ENCODE measurements around the gene OR2T10. TPM values are rescaled to one million over a fixed set of nuclear protein-coding genes. Genes with fewer than 3 reads are reported as not detected.
"Not testable (repeated sequence)": the region's sequence is repeated elsewhere in the genome, so short reads cannot be mapped to it uniquely, and the experiment has no call there.

OR2T10 gene
- not detected for total RNA-seq

GRCh38 chr1:248597589-248597988 lies at the start of gene OR2T10:
TSS of gene OR2T10 (minus strand) at chr1:248597700. CDS start at chr1:248593768, 3,932 bp downstream.
- ATAC-seq = no peak

GRCh38 chr1:248645178-248645577 lies 47.7 kb upstream of the OR2T10 start, which contains the start of gene OR2T35:
TSS of gene OR2T35 (minus strand) at chr1:248645278. CDS start at chr1:248639258, 6,020 bp downstream.
- DNase-seq (ENCODE audit: low spot score) = not testable (repeated sequence)

More at GRCh38 chr1:248597589-248597988, at the start of gene OR2T10:
- no peak for DNase-seq (ENCODE audit: low spot score)

GRCh38 chr1:248642971-248643651 lies 45.6 kb upstream of the OR2T10 start:
- not testable (repeated sequence) for DNase-seq (ENCODE audit: low spot score); ATAC-seq

More at GRCh38 chr1:248645178-248645577, 47.7 kb upstream of the OR2T10 start, which contains the start of gene OR2T35:
- not testable (repeated sequence) for ATAC-seq

DNA sequence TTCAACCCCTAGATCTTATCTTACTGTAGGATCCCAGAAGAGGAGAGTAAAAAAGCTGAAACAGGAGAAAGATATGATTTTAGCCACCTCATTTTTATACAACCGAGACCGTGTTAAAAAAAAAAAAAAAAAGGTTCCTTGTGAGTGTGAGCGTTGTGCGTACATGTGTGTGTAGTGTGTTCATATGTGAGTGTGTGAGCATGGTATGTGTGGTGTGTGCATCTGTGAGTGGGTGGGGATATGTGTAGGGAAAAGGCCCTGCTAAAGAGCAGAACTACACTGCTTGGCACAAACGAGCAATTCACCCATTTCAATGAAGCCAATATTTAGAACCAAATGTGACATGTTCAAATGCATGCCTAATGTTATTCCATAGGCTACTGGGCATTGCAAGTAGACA lies 44.1 kb upstream of the OR2T10 start:
- DNase-seq (ENCODE audit: low spot score) = not testable (repeated sequence)

DNA sequence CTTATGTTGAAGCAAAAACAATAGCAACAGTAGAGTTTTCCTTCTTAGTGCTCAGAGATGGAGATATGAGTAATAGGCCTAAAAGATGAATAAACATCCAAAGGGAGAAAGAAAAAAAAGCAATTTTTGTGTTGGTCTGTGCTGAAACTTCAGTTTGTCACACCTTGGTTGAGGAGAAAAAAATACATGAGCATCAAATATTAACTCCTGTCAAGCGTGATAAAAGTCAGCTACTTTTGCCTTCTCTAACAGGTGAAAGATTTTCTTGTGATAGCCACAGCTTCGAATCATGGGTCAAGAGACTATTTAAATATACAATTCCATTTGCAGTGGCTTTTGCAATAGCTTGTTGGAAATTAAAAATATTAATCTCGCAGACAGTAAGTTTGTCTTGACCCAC lies 43.4 kb upstream of the OR2T10 start:
- not testable (repeated sequence) for DNase-seq (ENCODE audit: low spot score); ATAC-seq

More for the DNA sequence above, 44.1 kb upstream of the OR2T10 start:
- not testable (repeated sequence) for ATAC-seq

- not testable (repeated sequence) for ATAC-seq; DNase-seq (ENCODE audit: low spot score)
Observed at GRCh38 chr1:248639652-248640051, 42.2 kb upstream of the OR2T10 start.

- not testable (repeated sequence) for ATAC-seq; DNase-seq (ENCODE audit: low spot score)
Observed at GRCh38 chr1:248636612-248637011, 39.1 kb upstream of the OR2T10 start.

GRCh38 chr1:248634991-248635390 lies 37.5 kb upstream of the OR2T10 start, which contains the start of gene OR2T11:
TSS of gene OR2T11 (minus strand) at chr1:248635091. CDS start at chr1:248627128, 7,963 bp downstream.
- ATAC-seq = peak; percentile 28
- not testable (repeated sequence) for DNase-seq (ENCODE audit: low spot score)

DNA sequence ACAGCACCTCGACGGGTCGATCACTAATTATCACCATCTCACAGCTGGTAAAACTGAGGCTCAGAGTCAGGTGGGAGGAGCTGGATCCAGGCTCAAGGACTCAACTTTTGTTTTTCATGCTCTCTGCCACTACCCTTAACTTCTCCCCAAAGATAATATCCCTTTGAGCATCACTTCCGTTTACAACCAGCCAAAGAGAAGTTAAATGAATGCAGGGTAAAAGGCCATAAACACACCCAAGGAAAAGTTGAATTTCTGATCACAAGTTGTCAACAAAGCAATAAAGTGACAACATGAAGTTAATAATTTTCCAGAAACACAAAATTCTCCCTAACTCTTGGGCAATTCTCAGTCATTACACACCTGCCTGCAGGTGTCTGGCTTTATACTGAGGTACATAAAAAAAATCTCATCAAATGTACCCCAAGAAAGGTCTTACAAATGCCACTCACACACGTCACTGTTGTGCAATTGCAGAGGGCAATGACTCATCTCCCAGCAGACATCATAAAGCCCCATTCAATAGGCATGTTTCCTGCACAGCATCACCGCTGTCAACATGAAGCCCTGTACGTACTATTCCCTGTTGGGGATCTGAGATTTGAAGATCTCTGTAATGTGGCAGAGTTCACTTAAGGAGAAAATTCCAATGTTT lies 34.0 kb upstream of the OR2T10 start:
- no peak for DNase-seq (ENCODE audit: low spot score)
- no peak for ATAC-seq

DNA sequence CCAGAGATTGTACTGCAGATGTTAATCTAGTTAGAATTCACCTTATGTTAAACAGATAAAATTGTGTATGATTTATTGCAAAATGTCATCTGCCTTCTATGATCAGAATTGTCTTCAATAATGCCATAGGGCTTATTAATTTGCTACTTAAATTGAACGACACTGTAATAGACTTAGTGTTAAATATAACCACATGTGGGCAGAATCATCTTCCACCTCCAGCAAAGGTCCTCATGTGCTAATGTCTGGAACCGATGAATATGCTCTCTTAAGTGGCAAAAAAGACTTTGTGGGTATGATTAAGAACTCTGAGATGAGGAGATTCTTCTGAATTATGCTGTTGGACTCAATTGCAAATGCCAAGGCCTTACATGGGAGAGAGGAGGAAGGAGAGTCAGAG lies 33.1 kb upstream of the OR2T10 start:
- ATAC-seq (no peak), DNase-seq (ENCODE audit: low spot score) (no peak)

DNA sequence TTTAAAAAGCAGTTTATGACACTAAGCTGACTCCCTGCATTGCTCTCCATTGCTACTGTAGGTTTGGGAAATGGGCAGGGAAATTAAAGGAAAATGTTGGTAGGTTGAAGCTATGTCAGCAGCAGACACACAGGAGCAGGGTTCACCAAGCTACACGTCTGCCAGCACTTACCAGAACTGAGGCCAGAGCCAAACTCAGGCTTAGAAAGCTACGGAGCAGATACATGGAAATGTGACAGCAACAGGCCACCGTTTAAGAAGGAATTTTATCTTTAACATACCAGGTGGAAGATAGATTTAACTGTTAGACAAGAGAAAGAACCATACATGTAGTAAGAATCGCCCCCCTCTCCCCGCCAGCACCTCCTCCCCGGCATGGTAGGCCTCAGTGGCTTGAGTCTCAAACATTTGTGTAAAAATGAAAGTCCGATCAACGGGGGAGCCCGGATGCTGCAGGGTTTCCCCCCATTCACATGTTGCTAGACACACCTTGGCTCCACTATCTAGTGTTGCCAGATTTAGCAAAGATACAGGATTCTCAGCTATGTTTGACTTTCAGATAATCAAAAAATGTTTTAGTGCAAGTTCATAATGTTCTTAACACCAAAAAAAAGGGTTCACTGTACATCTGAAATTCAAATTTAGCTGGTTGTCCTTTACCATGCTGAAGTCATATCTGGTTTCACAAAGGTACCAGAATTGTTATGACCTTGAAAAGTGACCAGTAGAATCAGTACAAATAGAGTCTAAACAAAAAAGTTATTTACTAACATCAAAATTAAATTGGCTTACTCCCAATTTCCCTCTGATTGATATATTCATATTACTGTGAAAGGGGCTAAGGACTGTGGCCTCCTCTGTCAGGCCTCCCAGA lies 30.7 kb upstream of the OR2T10 start:
- ATAC-seq = no peak

GRCh38 chr1:248625971-248626370 lies 28.5 kb upstream of the OR2T10 start:
- ATAC-seq = no peak
- no peak for DNase-seq (ENCODE audit: low spot score)

More for the DNA sequence above, 30.7 kb upstream of the OR2T10 start:
- DNase-seq (ENCODE audit: low spot score) = no peak

GRCh38 chr1:248625166-248625565 lies 27.7 kb upstream of the OR2T10 start:
- no peak for DNase-seq (ENCODE audit: low spot score)
- no peak for ATAC-seq

DNA sequence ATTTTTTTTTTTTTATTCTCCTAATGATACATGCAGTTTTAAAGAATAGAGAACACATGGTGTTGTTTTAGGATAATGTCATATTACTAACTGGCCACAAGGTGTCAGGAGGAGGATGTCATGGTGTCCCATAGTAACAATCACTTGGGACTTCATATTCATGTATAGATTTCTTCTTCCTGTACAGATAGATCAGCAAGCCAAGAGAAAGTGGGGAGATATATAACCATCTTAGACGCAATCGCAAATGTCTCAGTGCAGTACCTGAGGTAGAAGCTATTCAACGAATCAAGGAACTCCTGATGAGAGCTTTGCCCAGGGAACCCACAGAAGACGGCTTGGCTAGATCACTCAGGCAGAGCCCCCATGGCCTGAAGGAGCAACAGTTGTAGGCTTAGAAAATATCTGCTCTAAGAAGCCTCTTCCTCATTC lies 25.1 kb upstream of the OR2T10 start:
- ATAC-seq (peak; percentile 82), DNase-seq (ENCODE audit: low spot score) (no peak)

GRCh38 chr1:248621770-248622169 lies 24.3 kb upstream of the OR2T10 start:
- ATAC-seq (no peak), DNase-seq (ENCODE audit: low spot score) (no peak)

DNA sequence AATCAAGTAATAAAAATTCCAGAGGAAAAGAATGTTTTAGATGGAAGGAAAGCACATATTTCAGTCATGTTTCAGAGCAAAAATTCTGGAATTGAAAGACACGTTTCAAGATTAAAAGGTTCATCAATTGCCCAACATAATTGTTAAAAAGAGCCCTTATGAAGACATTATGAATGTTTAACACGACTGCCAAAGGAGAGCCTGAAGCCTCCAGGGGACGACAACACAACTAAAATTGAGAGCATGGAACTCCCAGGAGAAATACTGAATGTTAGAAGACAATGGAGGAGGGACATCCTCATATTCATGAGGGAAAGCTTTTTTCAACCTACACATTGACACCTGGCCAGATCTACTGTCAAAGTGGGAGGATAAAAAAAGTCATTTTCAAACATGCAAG lies 21.4 kb upstream of the OR2T10 start:
- ATAC-seq (peak; percentile 63), DNase-seq (ENCODE audit: low spot score) (no peak)

DNA sequence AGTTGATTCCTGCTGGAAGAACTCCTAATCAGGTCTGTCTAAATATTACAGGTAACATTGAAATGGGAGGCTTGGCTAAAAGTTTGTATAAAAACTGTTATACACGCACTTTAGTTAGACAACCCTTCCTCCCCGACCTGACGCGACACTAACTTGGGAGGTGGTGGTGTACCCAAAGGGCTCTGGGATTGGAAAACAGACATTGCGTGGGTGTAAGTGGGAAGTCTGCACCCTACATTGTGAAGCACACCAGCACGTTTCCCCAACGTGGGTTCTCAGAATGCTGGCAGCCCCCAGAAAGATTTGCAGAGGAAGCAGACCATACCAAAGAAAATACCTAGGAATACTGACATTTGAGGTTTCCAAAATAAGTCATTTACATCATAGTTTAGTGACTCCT lies 20.6 kb upstream of the OR2T10 start:
- no peak for DNase-seq (ENCODE audit: low spot score)
- no peak for ATAC-seq

GRCh38 chr1:248613742-248614141 lies 16.2 kb upstream of the OR2T10 start:
- DNase-seq (ENCODE audit: low spot score) (no peak), ATAC-seq (no peak)

DNA sequence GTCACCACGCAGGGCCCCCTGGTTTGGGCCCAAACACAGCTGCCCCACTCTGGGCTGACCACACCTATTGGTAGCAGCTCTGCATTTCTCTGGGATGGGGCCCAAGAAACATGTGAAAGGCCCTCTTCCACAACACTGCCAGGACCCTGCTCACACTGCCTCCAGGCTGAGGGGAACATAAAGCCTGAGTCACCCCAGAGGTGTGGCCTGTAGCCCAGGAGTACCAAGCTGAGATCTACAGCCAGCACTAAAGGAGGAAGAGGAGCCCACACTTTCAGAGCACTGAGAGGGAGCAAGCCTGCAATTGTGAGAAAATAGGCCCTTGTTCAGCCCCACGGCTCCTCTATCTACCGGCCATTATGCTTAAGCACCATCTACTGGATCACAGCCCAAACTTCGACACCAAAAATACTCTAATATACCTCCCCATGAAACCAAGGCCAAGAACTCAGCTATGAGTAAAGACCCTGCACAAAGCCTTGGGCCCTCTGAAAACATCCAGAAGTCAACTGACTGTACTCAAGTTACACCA lies 14.4 kb upstream of the OR2T10 start:
- ATAC-seq = no peak

GRCh38 chr1:248610301-248610700 lies 12.8 kb upstream of the OR2T10 start:
- DNase-seq (ENCODE audit: low spot score) = no peak
- ATAC-seq = no peak

More for the DNA sequence above, 14.4 kb upstream of the OR2T10 start:
- DNase-seq (ENCODE audit: low spot score) = no peak

DNA sequence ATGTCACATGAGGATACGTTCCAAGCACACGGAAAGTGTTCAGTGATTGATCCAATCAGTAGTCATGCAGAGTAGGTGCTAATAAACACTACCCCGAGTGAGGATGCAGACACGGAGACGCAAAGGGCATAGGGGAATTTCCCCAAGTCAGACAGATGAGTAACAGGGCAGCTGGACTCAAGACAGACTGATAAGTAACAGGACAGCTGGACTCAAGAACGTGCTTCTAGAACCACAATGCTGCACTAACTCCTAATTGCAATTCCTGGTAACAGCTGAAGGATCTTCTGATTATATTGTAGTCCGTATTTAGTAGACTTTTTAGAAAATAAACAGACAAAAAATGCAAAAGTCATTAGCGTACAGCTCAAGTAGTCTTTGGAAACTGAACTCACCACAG lies 1.9 kb upstream of the OR2T10 start:
- ATAC-seq = no peak
- DNase-seq (ENCODE audit: low spot score) = no peak

All from left lobe of liver (tissue), 2 donors.